CD4-positive, alpha-beta memory T cell (primary cell): ENCODE data around the gene TMBIM1. TPM values are rescaled to one million over a fixed set of nuclear protein-coding genes. Genes with fewer than 3 reads are reported as not detected.
A peak's percentile ranks its signal among the peaks of the same experiment; 100 is the strongest.

ENCODE experiments used
- CTCF ChIA-PET: fragments of 350-600 bp; sonication (Branson Sonifier 250); formaldehyde crosslinking; loops from one replicate; lab custom pipeline; 2021; ENCODE audit warnings: inconsistent platforms; ENCODE audit not compliant: partially characterized antibody; lab: Charles Lee
- POLR2A ChIA-PET: fragments of 350-600 bp; sonication (Branson Sonifier 250); formaldehyde crosslinking; loops from one replicate; lab custom pipeline; 2021; ENCODE audit not compliant: partially characterized antibody; lab: Charles Lee
- DNase-seq, 5 donors: peaks; one replicate each; pipeline versions ENCODE4 v3.0.0 to v3.0.0-alpha.2; 2020 to 2022; ENCODE audit warnings: mixed read lengths in 1 of 5
- H3K27ac ChIP-seq: one replicate; pipeline ENCODE4 v1.7.0; 2013; ENCODE audit warnings: low read depth, low read length
- H3K27me3 ChIP-seq: 2 replicates; pipeline ENCODE4 v1.7.0; 2013; ENCODE audit warnings: mild to moderate bottlenecking, low read length, moderate library complexity; ENCODE audit not compliant: insufficient read depth
- H3K36me3 ChIP-seq: 2 replicates; pipeline ENCODE4 v1.7.0; 2013; ENCODE audit warnings: mild to moderate bottlenecking, low read length, moderate library complexity; ENCODE audit not compliant: insufficient read depth
- H3K4me1 ChIP-seq: 2 replicates; pipeline ENCODE4 v1.7.0; 2013; ENCODE audit warnings: mild to moderate bottlenecking, low read length, moderate library complexity; ENCODE audit not compliant: insufficient read depth
- H3K4me3 ChIP-seq, 2 donors: one replicate each; pipeline ENCODE4 v1.7.0; 2013; ENCODE audit warnings: low read length in 2 of 2, mild to moderate bottlenecking in 1 of 2
- H3K9me3 ChIP-seq, 2 donors: one replicate each; pipeline ENCODE4 v1.7.0; 2013; ENCODE audit warnings: low read length in 2 of 2, control low read depth in 1 of 2; ENCODE audit not compliant: control insufficient read depth in 1 of 2
- H3K27ac Mint-ChIP-seq, 7 donors: one replicate each; pipeline ENCODE4 v1.8.0; 2020 to 2021; ENCODE audit warnings: mixed read lengths in 7 of 7, mild to moderate bottlenecking in 6 of 7, inconsistent platforms in 3 of 7, moderate library complexity in 3 of 7
- H3K27me3 Mint-ChIP-seq, 2 donors: one replicate each; pipeline ENCODE4 v1.8.0; 2020 to 2021; ENCODE audit warnings: mixed read lengths in 2 of 2
- H3K36me3 Mint-ChIP-seq, 2 donors: one replicate each; pipeline ENCODE4 v1.8.0; 2020 to 2021; ENCODE audit warnings: mixed read lengths in 2 of 2, inconsistent platforms in 1 of 2, mild to moderate bottlenecking in 1 of 2
- H3K4me1 Mint-ChIP-seq, 4 donors: one replicate each; pipeline ENCODE4 v1.8.0; 2020 to 2021; ENCODE audit warnings: mixed read lengths in 4 of 4, mild to moderate bottlenecking in 1 of 4
- H3K4me3 Mint-ChIP-seq, 8 donors: one replicate each; pipeline ENCODE4 v1.8.0; 2020 to 2021; ENCODE audit warnings: mixed read lengths in 8 of 8, mild to moderate bottlenecking in 7 of 8, moderate library complexity in 6 of 8, inconsistent platforms in 3 of 8
- H3K9me3 Mint-ChIP-seq, 8 donors: one replicate each; pipeline ENCODE4 v1.8.0; 2020 to 2021; ENCODE audit warnings: mixed read lengths in 8 of 8, mild to moderate bottlenecking in 5 of 8, inconsistent platforms in 3 of 8, moderate library complexity in 1 of 8
- intact Hi-C: fragments of 100-400 bp; cut with micrococcal nuclease; formaldehyde crosslinking; loops from one replicate; pipeline ENCODE4 v1.15.1; 2023
- polyA plus RNA-seq, 2 donors: library from polyadenylated mRNA; unstranded; fragments of 300-500 nt; fragmentation: Illumina TruSeq; gene quantifications; one replicate each; pipeline ENCODE4 v1.2.3, GENCODE V29; 2021
- total RNA-seq, 2 experiments: library from RNA; stranded (reverse); gene quantifications; one replicate each; pipeline ENCODE4 v1.2.3, GENCODE V29; 2021

Gene TMBIM1
- total and polyA plus RNA-seq, 4 experiments from 2014 or later = 140 to 220 (median 160) TPM

DNA sequence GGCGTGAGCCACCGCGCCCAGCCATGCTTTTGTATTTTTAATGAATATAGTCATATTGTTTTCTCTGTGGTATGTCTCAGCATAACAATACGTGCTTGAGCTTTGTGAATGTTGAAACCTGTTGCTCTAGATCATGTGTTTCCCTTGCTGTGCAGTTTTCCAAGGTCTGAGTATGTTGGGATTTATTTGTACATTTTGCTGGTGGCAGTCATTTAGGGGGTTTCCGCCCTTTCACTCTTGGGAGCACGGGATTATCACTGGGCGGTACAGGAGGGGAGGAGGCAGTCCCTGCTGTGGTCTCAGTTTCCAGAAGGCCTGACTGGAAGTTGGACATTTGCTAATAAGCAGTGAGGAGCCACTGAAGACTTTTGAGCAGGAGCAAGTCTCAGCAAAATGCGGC is 39.4 kb upstream of the TMBIM1 start:
- Mint-ChIP-seq H3K36me3 (no peaks in the 10 kb centered on the region), H3K4me3 (no peak overlapping the region), H3K9me3 (no peaks in the 10 kb centered on the region), H3K27ac (no peak overlapping the region), H3K27me3 (peaks cover 0 to 2% of the 10 kb centered on the region in 2 donors), H3K4me1 (peaks cover 0 to 5% (median 2%) of the 10 kb centered on the region in 4 donors)
- no peak for DNase-seq
- ChIA-PET CTCF (interaction anchor here (0.6 to 1.6 kb wide), 2 partner anchors 25 to 29 kb away, joined by 4 to 6 read pairs; partner anchors contain the start of gene CATIP), POLR2A (no interaction called here)
- Histone ChIP-seq H3K4me3 (no peak overlapping the region), H3K4me1 (no peaks in the 10 kb centered on the region), H3K27ac (no peak overlapping the region), H3K9me3 (no peaks in the 10 kb centered on the region), H3K36me3 (no peaks in the 10 kb centered on the region), H3K27me3 (no peaks in the 10 kb centered on the region)
- intact Hi-C loops = no loop called here

DNA sequence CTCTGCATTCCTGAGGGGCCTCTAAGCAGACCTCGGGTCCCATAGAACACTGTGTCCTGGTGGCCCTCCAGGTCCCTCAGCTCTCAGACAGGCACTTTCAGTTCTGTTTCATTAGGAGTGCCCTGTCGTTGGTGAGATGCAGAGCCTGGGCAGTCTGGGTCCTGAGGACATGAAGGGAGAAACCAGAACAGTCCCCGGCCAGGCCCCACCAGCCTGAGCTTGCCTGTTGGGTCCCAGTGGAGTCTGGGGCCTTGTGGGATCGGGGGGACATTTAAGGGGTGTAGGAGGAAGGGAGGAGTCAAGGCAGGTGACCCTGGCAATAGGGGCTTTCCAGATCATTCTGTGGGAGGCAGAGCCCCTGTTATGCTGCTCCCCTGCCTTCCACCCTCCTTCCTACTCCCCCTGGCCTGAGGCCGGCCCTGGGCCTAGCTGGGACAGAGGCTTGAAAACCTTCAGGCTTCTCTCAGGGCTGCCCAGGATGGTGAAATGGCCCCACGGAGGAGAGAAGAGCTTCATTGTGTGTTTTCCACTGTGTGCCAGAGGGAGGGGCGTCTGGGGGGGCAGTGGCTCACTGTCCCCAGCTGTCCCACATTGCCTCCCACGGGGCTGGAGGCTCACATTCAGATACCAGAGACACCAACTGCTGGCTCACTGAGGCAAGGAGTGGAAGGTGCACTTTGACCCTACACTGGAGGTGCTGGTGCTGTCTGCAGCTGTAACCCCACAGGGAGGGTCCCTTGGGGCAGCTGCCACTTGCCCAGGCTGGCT is 37.7 kb upstream of the TMBIM1 start:
- Histone ChIP-seq H3K9me3 (no peaks in the 10 kb centered on the region), H3K4me3 (no peak overlapping the region), H3K36me3 (no peaks in the 10 kb centered on the region), H3K27ac (no peak overlapping the region), H3K4me1 (peaks cover 8% of the 10 kb centered on the region), H3K27me3 (no peaks in the 10 kb centered on the region)
- Mint-ChIP-seq H3K27me3 (peaks cover 0 to 2% of the 10 kb centered on the region in 2 donors), H3K4me3 (no peak overlapping the region), H3K27ac (no peak overlapping the region), H3K4me1 (peaks cover 3 to 16% (median 11%) of the 10 kb centered on the region in 4 donors), H3K9me3 (no peaks in the 10 kb centered on the region), H3K36me3 (no peaks in the 10 kb centered on the region)
- DNase-seq = no peak
- ChIA-PET CTCF (interaction anchor here (1.0 to 1.6 kb wide), 2 partner anchors 26 to 28 kb away, joined by 3 to 6 read pairs; partner anchors contain the start of gene CATIP), POLR2A (no interaction called here)
- intact Hi-C loops = no loop called here

DNA sequence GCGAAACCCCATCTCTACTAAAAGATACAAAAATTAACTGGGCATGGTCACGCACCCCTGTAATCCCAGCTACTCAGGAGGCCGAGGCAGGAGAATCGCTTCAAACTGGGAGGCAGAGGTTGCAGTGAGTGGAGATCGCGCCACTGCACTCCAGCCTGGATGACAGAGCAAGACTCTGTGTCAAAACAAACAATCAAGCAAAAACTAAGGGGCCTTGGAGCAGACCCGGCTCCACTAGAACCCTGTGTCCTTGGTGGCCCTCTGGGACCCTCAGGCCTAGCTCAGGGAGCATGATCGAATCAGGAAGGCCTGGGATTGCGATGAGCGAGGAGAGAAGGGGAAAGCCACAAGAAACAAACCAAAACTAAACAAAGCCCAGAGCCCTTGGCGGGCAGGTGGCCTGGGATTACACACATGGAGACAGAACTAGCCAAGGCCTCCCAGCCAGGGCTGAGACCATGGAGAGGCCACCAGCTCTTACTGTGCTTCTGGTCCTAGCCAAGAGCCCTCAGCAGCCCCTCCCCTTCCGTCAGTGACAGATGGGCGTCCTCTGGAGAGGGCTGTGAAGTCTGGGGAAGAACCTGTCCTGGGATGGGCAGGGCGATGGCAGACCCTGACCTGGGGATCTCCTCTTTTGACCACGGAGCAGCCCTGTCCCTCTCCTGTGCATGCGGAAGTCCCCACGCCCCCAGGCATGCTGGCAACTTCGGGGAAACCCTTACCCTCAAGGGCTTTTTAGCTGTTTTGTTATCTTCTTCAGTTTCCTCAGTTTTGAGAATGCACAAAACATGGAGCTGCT is 36.9 kb upstream of the TMBIM1 start:
- H3K27ac Mint-ChIP-seq = peak overlapping the region in 1 of 7 donors; percentile 30
- H3K4me3 Mint-ChIP-seq = no peak overlapping the region
- Histone ChIP-seq H3K9me3 (no peaks in the 10 kb centered on the region), H3K27ac (no peak overlapping the region), H3K4me1 (peaks cover 8% of the 10 kb centered on the region), H3K4me3 (no peak overlapping the region), H3K27me3 (no peaks in the 10 kb centered on the region), H3K36me3 (no peaks in the 10 kb centered on the region)
- H3K4me1 Mint-ChIP-seq = peaks cover 3 to 17% (median 11%) of the 10 kb centered on the region in 4 donors
- CTCF ChIA-PET = interaction anchor here (1.0 kb wide), 1 partner anchor 28 kb away, joined by 3 read pairs; no protein-coding TSS in a partner anchor
- POLR2A ChIA-PET = no interaction called here
- peaks cover 0 to 2% of the 10 kb centered on the region in 2 donors for H3K27me3 Mint-ChIP-seq
- DNase-seq = no peak
- intact Hi-C loops = no loop called here
- H3K9me3 Mint-ChIP-seq = no peaks in the 10 kb centered on the region
- H3K36me3 Mint-ChIP-seq = no peaks in the 10 kb centered on the region

DNA sequence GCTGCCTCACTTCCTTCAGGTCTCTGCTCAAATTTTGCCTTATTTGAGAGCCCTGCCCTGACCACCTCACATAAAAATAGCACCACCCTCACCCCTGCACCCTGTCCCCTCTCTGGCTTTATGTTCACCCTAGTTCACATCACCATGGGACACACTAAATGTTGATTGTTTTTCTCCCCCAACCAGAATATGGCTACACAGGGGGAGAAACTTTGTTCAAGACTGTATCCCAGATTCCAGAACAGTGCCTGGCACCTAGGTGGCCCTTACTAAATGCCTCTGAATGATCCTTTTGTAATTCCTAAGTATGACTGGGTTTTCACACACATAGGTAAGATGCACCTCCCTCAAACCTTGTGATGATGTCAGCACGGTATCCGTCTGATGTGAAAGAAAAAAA is 36.0 kb upstream of the TMBIM1 start:
- H3K4me3 ChIP-seq = no peak overlapping the region
- ChIA-PET POLR2A (interaction anchor here (1.6 kb wide), 1 partner anchor 11 kb away, joined by 4 read pairs; no protein-coding TSS in a partner anchor), CTCF (interaction anchor here (0.6 kb wide), 1 partner anchor 29 kb away, joined by 3 read pairs; no protein-coding TSS in a partner anchor)
- H3K36me3 Mint-ChIP-seq = no peaks in the 10 kb centered on the region
- intact Hi-C loops = no loop called here
- H3K9me3 Mint-ChIP-seq = no peaks in the 10 kb centered on the region
- peaks cover 0 to 2% of the 10 kb centered on the region in 2 donors for H3K27me3 Mint-ChIP-seq
- no peaks in the 10 kb centered on the region for H3K9me3 ChIP-seq
- peak overlapping the region in 2 of 7 donors; percentile 30 for H3K27ac Mint-ChIP-seq
- no peak overlapping the region for H3K4me3 Mint-ChIP-seq
- DNase-seq = no peak
- peaks cover 17% of the 10 kb centered on the region for H3K4me1 ChIP-seq
- H3K27me3 ChIP-seq = no peaks in the 10 kb centered on the region
- no peak overlapping the region for H3K27ac ChIP-seq
- H3K36me3 ChIP-seq = no peaks in the 10 kb centered on the region
- peaks cover 6 to 27% (median 19%) of the 10 kb centered on the region in 4 donors for H3K4me1 Mint-ChIP-seq

DNA sequence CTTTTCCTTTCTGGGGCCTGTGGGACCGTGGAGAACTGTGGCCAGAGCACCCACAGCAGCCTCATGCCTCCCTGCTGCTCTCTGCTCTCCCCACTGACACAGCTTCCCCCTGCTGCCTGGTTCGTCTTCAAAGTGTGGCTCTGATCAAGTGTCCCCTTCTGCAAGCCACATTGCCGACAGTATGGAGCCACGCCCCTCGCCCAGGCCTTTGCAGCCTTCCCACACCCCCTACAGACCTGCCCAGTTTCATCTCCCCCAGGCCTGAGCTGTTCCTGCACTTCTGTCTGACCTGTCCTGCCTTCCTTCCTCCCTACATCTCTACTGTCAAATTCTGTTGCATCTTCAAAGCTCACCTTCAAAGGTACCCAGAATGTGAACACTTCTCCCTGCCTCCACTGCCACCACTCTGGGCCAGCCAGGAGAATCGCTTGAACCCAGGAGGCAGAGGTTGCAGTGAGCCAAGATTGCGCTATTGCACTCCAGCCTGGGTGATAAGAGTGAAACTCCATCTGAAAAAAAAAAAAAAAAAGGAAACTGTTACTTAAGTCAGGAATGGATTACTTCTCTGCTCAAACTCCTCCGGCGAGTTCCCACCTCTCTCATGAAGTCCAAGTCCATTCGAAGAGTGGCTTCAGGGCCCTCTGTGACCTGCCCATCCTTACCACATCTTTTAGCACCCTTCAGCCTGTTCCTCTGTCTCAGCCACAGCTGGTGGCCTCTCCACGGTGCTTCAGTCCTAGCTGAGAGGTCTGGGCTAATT is 35.3 kb upstream of the TMBIM1 start:
- Histone ChIP-seq H3K36me3 (no peaks in the 10 kb centered on the region), H3K4me3 (no peak overlapping the region), H3K9me3 (no peaks in the 10 kb centered on the region), H3K4me1 (peaks cover 19% of the 10 kb centered on the region), H3K27me3 (no peaks in the 10 kb centered on the region), H3K27ac (no peak overlapping the region)
- Mint-ChIP-seq H3K36me3 (no peaks in the 10 kb centered on the region), H3K4me3 (peak overlapping the region in 1 of 8 donors; percentile 5), H3K9me3 (no peaks in the 10 kb centered on the region), H3K27me3 (peaks cover 0 to 2% of the 10 kb centered on the region in 2 donors), H3K27ac (peak overlapping the region in 1 of 7 donors; percentile 83), H3K4me1 (peaks cover 6 to 28% (median 20%) of the 10 kb centered on the region in 4 donors)
- no peak for DNase-seq
- intact Hi-C loops = no loop called here
- POLR2A ChIA-PET = interaction anchor here (1.6 kb wide), 1 partner anchor 10 kb away, joined by 4 read pairs; no protein-coding TSS in a partner anchor
- CTCF ChIA-PET = interaction anchor here (0.6 to 2.0 kb wide), 3 partner anchors 8 to 30 kb away, joined by 3 to 8 read pairs (median 3); no protein-coding TSS in a partner anchor

DNA sequence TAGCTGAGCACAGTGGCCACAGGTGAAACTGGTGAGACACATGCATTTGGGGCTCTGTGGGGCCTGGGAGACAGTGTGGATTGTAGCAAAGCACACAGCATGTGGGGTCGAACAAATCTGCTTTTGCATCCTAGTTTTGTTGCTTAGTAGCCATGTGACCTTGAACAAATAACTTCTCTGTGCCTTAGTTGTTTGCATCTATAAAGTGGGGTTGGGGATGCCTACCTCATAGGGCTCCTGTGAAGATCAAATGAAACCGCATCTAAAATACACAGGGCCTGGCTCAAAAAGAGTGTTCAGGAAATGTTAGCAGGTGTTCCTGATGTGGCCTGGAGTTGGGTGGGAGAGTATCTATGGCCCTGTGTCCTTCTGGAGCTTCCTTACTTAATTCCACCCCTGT is 34.0 kb upstream of the TMBIM1 start:
- intact Hi-C loops = no loop called here
- Histone ChIP-seq H3K4me1 (peaks cover 23% of the 10 kb centered on the region), H3K4me3 (no peak overlapping the region), H3K27ac (no peak overlapping the region), H3K36me3 (no peaks in the 10 kb centered on the region), H3K27me3 (no peaks in the 10 kb centered on the region), H3K9me3 (no peaks in the 10 kb centered on the region)
- no peaks in the 10 kb centered on the region for H3K36me3 Mint-ChIP-seq
- DNase-seq = peak in 1 of 5 donors; percentile 13
- H3K4me1 Mint-ChIP-seq = peaks cover 9 to 35% (median 27%) of the 10 kb centered on the region in 4 donors
- peak overlapping the region in 4 of 7 donors; percentile 29 to 58 (median 50) for H3K27ac Mint-ChIP-seq
- H3K9me3 Mint-ChIP-seq = no peaks in the 10 kb centered on the region
- H3K4me3 Mint-ChIP-seq = peak overlapping the region in 1 of 8 donors; percentile 6
- CTCF ChIA-PET = interaction anchor here (1.1 to 2.2 kb wide), 3 partner anchors 24 to 53 kb away, joined by 3 to 8 read pairs (median 7); partner anchors contain the start of gene CATIP
- H3K27me3 Mint-ChIP-seq = peaks cover 0 to 2% of the 10 kb centered on the region in 2 donors
- POLR2A ChIA-PET = interaction anchor here (0.9 to 1.6 kb wide), 2 partner anchors 9 to 23 kb away, joined by 4 read pairs; no protein-coding TSS in a partner anchor
